ENCODE measurements around the gene SPRTN.

SPRTN gene, protein sequence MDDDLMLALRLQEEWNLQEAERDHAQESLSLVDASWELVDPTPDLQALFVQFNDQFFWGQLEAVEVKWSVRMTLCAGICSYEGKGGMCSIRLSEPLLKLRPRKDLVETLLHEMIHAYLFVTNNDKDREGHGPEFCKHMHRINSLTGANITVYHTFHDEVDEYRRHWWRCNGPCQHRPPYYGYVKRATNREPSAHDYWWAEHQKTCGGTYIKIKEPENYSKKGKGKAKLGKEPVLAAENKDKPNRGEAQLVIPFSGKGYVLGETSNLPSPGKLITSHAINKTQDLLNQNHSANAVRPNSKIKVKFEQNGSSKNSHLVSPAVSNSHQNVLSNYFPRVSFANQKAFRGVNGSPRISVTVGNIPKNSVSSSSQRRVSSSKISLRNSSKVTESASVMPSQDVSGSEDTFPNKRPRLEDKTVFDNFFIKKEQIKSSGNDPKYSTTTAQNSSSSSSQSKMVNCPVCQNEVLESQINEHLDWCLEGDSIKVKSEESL

DNA sequence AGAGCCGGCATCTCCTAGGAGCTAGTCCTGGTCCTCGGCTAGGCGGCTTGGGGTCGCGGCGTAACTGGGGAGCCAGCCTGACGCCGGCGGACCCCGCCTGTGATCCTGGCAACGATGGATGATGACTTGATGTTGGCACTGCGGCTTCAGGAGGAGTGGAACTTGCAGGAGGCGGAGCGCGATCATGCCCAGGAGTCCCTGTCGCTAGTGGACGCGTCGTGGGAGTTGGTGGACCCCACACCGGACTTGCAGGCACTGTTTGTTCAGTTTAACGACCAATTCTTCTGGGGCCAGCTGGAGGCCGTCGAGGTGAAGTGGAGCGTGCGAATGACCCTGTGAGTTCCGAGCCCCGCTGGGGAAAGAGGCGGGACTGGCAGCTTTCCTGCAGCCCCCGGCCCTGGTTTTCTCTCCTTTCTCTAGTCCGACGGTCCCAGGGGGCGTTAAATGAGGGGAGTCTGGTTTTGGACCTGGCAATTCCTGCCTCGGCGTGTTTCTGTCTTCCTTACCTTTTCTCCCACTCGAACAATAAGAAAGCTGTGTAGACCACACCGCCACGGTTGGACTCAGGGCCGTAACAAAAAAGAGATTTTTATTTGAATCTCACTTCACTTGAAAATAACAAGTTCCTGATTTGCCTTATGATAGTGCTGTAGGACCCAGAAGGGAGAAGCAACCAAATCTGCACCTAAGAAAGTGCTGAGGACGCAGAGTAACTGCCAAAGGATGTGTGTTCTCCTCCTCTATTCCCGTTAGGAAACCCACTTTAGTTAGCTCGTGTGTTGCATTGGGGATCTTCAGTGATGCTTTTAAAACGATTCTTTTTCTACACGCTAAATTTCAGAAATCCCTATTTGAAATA lies at the start of gene SPRTN:
Gene SPRTN, plus strand, starts transcription at position 24 of the 859 bp plus-strand sequence. Its CDS starts 91 bp downstream, at position 115.
- no peak for DNase-seq

DNA sequence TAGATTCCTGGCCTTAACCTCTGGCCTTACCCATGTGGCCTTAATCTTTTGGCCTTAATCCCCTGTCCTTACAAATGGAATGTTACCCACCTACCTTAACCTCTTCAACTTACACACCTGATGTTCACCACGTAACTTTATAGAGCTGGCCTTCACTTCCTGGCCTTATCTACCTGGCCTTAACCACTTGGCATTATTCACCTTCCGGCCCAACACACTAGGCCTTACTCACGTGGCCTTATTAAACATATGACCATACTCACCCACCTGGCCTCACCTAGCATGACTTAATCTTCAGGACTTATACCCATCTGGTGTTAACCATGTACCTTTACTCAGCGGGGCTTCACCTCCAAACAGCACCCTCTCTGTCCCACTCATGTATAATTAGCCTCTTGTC lies 42.2 kb upstream of the SPRTN start:
- DNase-seq = no peak

DNA sequence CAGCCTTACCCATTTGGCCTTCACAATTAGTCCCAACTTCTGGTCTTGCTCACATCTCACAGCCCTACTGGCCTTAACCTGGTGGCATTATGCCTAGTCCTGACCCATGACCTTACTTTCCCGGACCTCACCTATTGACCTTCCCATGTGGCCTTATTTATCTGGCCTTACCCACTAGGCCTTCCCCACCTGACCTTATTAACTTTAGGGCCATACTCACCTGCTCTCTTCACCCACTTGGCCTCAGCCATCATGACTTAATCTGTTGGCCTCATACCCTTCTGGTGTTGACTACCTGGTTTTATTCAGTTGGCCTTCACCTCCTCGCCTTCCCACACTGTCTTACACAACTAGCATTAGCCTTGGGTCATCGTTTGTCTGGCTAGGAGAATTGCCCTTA lies 36.1 kb upstream of the SPRTN start:
- no peak for DNase-seq

- DNase-seq = no peak
These were observed 27.6 kb upstream of the SPRTN start for GRCh38 chr1:231310391-231310934.

DNA sequence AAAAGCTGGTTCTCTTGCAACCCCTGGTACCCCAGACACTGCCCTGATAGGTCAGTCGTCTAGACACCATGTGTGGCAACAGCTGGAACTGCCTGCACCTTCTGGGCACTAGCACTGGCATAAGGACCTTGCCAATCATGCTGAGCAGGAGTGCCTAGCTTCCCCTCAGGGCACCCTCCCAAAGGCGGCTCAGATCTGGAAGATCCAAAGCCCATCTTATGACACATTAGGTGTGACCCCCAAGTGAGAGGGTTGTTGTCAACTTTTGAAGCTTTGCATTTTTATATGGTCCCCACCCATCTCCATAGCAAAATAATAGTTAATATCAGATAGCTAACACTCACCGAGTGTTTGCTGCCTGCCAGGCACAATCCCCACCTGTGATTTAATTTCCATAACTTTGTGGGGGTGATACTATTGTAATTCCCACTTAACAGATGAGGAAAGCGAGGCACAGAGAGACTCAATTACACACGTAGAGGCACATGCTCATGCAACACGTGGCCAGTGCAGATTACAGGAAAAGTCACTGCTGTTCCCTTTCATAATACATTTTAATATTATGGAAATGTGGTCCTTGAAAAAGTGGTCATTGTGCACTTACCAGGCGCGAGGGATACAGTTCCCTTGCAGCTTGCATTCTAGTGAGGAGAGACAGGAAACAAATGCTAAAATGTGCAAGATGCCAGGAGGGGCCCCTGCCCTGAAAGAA lies 26.2 kb upstream of the SPRTN start:
- DNase-seq = no peak

GRCh38 chr1:231312432-231312788 lies 25.7 kb upstream of the SPRTN start:
- no peak for DNase-seq

GRCh38 chr1:231313661-231314060 lies 24.4 kb upstream of the SPRTN start:
- DNase-seq = no peak

- DNase-seq = peak in 1 of 2 experiments; percentile 26
These were observed 22.2 kb upstream of the SPRTN start for GRCh38 chr1:231315887-231316286.

GRCh38 chr1:231317306-231318014 lies 20.6 kb upstream of the SPRTN start:
- DNase-seq = no peak

DNA sequence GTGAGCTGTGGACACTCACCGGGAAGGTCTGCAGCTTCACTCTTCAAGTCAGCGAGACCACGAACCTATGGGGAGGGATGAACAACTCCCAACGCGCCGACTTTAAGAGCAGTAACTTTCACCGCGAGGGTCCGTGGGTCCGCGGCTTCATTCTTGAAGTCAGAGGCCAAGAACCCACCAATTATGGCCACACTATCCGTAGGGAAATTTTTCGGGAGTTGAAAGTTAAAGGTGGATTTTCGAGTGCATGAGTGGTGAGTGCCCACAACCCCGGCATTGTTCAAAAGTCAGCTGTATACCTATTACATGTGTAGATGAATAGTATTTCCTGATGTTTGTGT lies 20.1 kb upstream of the SPRTN start:
- no peak for DNase-seq

DNA sequence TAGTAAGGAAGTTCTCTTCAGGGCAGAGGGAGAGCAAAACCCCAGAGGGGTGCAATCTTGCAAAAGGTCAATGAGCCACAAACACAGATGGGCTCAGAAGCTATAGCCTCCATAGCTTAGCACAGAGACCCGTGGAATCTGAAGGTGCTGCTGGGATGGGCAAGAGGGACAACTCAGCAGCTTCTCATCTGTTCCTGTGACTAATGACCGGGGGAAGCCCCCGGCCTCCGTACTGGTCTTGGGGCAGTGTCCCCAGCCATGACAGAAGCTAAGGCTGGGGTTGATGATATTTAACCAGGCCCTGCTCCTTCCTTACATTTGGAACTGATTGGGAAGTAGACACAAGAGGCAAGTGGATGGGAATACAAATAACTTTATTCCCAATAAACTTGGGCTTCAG lies 19.5 kb upstream of the SPRTN start:
- DNase-seq = no peak

DNA sequence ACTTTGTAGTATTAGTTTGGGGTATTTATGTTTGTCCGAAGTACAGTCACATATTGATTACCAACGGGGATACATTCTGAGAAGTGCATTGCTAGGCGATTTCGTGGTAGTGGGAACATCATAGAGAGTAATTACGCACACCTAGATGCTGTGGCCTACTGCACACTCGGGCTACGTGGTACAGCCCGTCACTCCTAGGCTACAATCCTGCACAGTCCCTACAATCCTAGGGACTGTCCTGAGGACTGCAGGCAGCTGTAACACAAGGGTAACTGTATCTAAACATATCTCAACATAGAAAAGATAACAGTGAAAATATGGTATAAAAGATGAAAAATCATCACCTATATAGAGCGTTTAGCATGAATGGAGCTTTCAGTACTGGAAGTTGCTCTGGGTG lies 19.0 kb upstream of the SPRTN start:
- DNase-seq = no peak

GRCh38 chr1:231322880-231323530 lies 15.1 kb upstream of the SPRTN start:
- DNase-seq = no peak

DNA sequence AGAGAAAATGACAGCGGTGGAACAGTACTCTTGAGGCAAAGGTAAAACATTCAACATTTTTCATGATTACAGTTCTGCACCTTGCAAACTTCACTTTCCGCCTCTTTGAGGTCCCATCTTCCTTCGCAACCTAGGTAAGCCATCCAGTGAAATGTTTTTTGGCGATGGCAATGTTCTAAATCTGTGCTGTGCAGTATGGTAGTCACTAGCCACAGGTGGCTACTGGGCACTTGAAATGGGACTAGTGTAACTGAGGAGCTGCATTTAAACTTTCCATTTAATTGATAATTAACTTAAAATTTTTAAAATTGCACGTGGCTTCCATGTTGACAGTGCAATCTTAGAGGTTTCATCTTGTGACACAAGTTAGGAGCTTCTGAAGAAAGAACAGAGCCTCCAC lies 13.4 kb upstream of the SPRTN start:
- no peak for DNase-seq

- no peak for DNase-seq
These were observed 11.8 kb upstream of the SPRTN start for GRCh38 chr1:231326248-231326647.

DNA sequence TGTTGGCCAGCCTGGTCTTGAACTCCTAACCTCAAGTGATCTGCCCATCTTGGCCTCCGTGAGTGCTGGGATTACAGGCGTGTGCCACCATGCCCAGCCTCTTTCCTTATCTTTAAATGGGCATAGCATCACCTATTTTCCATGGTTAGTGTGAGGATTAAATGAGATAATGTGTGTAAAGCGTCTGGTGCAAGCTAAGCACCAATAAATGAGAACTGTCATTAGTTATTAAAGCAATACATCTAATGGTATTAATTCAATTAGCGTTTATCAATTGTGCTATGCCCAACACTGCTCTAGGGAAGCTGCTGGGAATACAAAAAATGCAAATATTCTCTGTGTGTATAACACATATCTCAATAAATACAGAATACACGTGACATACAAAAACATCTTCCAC lies 10.5 kb upstream of the SPRTN start:
- no peak for DNase-seq

DNA sequence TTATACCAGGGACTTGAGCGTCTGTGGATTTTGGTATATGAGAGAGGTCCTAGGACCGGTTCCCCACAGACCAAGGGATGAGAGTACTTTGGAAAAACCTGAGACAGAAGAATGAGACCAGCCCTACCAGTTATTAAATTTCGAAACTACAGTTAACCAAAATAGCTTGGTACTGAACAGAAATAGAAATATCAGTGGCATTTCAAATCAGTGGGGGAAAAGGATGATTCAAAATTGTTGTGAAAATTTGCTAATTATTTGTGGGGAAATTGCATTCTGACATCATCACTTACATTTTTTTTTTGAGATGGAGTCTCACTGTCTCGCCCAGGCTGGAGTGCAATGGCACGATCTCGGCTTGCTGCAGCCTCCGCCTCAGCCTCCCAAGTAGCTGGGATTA lies 8.6 kb upstream of the SPRTN start:
- no peak for DNase-seq

GRCh38 chr1:231332761-231333160 lies 5.3 kb upstream of the SPRTN start:
- DNase-seq = no peak

- no peak for DNase-seq
These were observed 3.9 kb upstream of the SPRTN start for GRCh38 chr1:231334079-231334666.

DNA sequence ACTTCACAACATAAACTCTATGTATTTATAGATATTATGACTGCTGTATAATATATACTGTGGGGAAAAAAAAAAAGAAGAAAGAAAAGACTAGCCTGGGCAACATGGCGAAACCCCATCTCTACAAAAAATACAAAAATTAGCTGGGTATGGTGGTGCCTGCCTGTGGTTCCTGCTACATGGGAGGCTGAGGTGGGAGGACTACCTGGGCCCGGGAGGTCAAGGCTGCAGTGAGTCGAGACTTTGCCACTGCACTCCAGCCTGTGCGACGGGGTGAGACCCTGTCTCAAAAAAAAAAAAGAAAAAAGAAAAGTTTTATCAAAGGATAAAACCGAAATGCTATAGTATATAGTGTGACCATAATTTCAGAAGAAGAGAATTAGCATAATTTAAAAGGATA lies 3.1 kb upstream of the SPRTN start:
- DNase-seq = no peak
